SK-N-SH treated with all-trans-retinoic acid at 6 μM for 48 hours (cell line): ENCODE results near the gene COL12A1.

ENCODE experiments used
- ATAC-seq: fragments of 200-7000 bp; cut with Tn5 transposase; 3 replicates; pipeline ENCODE4 v1.9.1; 2020; ENCODE audit warnings: mild to moderate bottlenecking, moderate library complexity
- BACH2 ChIP-seq: fragments of 250-450 bp; sonication (Bioruptor Pico); IDR thresholded peaks from 2 replicates; pipeline ENCODE4 v1.9.0; 2021; ENCODE audit warnings: mild to moderate bottlenecking, borderline replicate concordance
- CSDC2 ChIP-seq: fragments of 250-450 bp; sonication (Bioruptor Pico); IDR thresholded peaks from 2 replicates; pipeline ENCODE4 v1.5.0; 2020; ENCODE audit warnings: mild to moderate bottlenecking, moderate library complexity
- ESRRG ChIP-seq: fragments of 250-450 bp; sonication (Bioruptor Pico); IDR thresholded peaks from 2 replicates; pipeline ENCODE4 v1.6.1; 2021; ENCODE audit warnings: mild to moderate bottlenecking
- ISL1 ChIP-seq: fragments of 250-450 bp; sonication (Bioruptor Pico); IDR thresholded peaks from 2 replicates; pipeline ENCODE4 v2.1.2; 2022; ENCODE audit warnings: mild to moderate bottlenecking, moderate library complexity
- OSR1 ChIP-seq: fragments of 250-450 bp; sonication (Bioruptor Pico); IDR thresholded peaks from 2 replicates; pipeline ENCODE4 v1.8.0; 2022; ENCODE audit warnings: moderate library complexity, mild to moderate bottlenecking, inconsistent platforms
- POU6F1 ChIP-seq: fragments of 250-450 bp; sonication (Bioruptor Pico); IDR thresholded peaks from 2 replicates; pipeline ENCODE4 v1.8.0; 2021; ENCODE audit warnings: low read depth, mild to moderate bottlenecking, moderate library complexity, borderline replicate concordance
- PPARA ChIP-seq: fragments of 250-450 bp; sonication (Bioruptor Pico); IDR thresholded peaks from 2 replicates; pipeline ENCODE4 v1.5.0; 2020; ENCODE audit warnings: mild to moderate bottlenecking, borderline replicate concordance
- SNAI2 ChIP-seq: fragments of 250-450 bp; sonication (Bioruptor Pico); IDR thresholded peaks from 2 replicates; pipeline ENCODE4 v1.5.0; 2020; ENCODE audit warnings: mild to moderate bottlenecking, moderate library complexity
- TCF4 ChIP-seq: fragments of 250-450 bp; sonication (Bioruptor Pico); IDR thresholded peaks from 2 replicates; pipeline ENCODE4 v1.8.0; 2021; ENCODE audit warnings: mild to moderate bottlenecking, moderate library complexity, borderline replicate concordance
- TOX ChIP-seq: fragments of 250-450 bp; sonication (Bioruptor Pico); IDR thresholded peaks from 2 replicates; pipeline ENCODE4 v1.8.0; 2021; ENCODE audit warnings: mild to moderate bottlenecking, moderate library complexity, borderline replicate concordance
- ZFP3 ChIP-seq: fragments of 250-450 bp; sonication (Bioruptor Pico); IDR thresholded peaks from 2 replicates; pipeline ENCODE4 v1.5.0; 2020; ENCODE audit warnings: mild to moderate bottlenecking, moderate library complexity
- ZNF8 ChIP-seq: fragments of 450-650 bp; formaldehyde crosslinking; IDR thresholded peaks from 2 replicates; pipeline ENCODE4 v1.5.0; 2020; ENCODE audit warnings: mild to moderate bottlenecking, moderate library complexity
- TF ChIP-seq, protein P1 (sequence below): fragments of 250-450 bp; sonication (Bioruptor Pico); IDR thresholded peaks from 2 replicates; pipeline ENCODE4 v1.5.1; 2021; ENCODE audit warnings: mild to moderate bottlenecking, moderate library complexity
- TF ChIP-seq, protein P2 (sequence below): fragments of 250-450 bp; sonication (Bioruptor Pico); IDR thresholded peaks from 2 replicates; pipeline ENCODE4 v1.5.0; 2020; ENCODE audit warnings: mild to moderate bottlenecking, moderate library complexity
- TF ChIP-seq, protein P3 (sequence below): fragments of 250-450 bp; sonication (Bioruptor Pico); IDR thresholded peaks from 2 replicates; pipeline ENCODE4 v1.8.0; 2020; ENCODE audit warnings: mild to moderate bottlenecking, moderate library complexity, borderline replicate concordance

COL12A1 gene

DNA sequence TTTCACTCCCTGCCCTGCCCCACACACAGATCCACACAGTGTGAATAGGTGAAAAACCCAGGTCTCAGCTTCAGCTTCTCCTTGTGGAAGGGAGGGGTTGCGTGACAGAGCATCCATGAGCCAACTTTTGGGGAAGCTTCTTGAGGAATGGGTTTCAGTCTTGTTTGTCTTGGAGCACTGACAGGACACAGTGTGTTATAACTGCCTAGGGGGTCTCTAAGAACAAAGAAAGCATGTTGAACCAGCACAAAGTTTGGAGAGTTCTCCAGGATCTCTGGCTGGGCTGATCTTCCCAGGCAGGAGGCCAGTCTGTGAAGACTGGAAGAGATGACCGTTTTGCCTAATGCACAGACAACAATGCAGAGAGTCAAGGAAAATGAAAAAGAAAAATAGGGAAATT lies 164.5 kb downstream of the COL12A1 start:
- TF ChIP-seq CSDC2 (no peak), POU6F1 (CRISPR knock-in tag) (no peak), TCF4 (no peak), OSR1 (no peak), BACH2 (no peak), TOX (CRISPR knock-in tag) (no peak), SNAI2 (CRISPR knock-in tag) (no peak), ZFP3 (CRISPR knock-in tag) (no peak), ZNF8 (no peak), PPARA (CRISPR knock-in tag) (no peak), ESRRG (CRISPR knock-in tag) (no peak), ISL1 (CRISPR knock-in tag) (no peak)
- TF ChIP-seq, protein P1, sequence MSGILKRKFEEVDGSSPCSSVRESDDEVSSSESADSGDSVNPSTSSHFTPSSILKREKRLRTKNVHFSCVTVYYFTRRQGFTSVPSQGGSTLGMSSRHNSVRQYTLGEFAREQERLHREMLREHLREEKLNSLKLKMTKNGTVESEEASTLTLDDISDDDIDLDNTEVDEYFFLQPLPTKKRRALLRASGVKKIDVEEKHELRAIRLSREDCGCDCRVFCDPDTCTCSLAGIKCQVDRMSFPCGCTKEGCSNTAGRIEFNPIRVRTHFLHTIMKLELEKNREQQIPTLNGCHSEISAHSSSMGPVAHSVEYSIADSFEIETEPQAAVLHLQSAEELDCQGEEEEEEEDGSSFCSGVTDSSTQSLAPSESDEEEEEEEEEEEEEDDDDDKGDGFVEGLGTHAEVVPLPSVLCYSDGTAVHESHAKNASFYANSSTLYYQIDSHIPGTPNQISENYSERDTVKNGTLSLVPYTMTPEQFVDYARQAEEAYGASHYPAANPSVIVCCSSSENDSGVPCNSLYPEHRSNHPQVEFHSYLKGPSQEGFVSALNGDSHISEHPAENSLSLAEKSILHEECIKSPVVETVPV (CRISPR knock-in tag) = no peak
- TF ChIP-seq, protein P2, sequence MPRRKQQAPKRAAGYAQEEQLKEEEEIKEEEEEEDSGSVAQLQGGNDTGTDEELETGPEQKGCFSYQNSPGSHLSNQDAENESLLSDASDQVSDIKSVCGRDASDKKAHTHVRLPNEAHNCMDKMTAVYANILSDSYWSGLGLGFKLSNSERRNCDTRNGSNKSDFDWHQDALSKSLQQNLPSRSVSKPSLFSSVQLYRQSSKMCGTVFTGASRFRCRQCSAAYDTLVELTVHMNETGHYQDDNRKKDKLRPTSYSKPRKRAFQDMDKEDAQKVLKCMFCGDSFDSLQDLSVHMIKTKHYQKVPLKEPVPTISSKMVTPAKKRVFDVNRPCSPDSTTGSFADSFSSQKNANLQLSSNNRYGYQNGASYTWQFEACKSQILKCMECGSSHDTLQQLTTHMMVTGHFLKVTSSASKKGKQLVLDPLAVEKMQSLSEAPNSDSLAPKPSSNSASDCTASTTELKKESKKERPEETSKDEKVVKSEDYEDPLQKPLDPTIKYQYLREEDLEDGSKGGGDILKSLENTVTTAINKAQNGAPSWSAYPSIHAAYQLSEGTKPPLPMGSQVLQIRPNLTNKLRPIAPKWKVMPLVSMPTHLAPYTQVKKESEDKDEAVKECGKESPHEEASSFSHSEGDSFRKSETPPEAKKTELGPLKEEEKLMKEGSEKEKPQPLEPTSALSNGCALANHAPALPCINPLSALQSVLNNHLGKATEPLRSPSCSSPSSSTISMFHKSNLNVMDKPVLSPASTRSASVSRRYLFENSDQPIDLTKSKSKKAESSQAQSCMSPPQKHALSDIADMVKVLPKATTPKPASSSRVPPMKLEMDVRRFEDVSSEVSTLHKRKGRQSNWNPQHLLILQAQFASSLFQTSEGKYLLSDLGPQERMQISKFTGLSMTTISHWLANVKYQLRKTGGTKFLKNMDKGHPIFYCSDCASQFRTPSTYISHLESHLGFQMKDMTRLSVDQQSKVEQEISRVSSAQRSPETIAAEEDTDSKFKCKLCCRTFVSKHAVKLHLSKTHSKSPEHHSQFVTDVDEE = no peak
- TF ChIP-seq, protein P3, sequence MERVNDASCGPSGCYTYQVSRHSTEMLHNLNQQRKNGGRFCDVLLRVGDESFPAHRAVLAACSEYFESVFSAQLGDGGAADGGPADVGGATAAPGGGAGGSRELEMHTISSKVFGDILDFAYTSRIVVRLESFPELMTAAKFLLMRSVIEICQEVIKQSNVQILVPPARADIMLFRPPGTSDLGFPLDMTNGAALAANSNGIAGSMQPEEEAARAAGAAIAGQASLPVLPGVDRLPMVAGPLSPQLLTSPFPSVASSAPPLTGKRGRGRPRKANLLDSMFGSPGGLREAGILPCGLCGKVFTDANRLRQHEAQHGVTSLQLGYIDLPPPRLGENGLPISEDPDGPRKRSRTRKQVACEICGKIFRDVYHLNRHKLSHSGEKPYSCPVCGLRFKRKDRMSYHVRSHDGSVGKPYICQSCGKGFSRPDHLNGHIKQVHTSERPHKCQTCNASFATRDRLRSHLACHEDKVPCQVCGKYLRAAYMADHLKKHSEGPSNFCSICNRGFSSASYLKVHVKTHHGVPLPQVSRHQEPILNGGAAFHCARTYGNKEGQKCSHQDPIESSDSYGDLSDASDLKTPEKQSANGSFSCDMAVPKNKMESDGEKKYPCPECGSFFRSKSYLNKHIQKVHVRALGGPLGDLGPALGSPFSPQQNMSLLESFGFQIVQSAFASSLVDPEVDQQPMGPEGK (CRISPR knock-in tag) = no peak
- no peak for ATAC-seq
